ENCODE measurements around the gene EDIL3. TPM values are rescaled to one million over a fixed set of nuclear protein-coding genes. Genes with fewer than 3 reads are reported as not detected.

The EDIL3 gene
- total and polyA plus RNA-seq, 2 of the 13 experiments (the other 11 are each of a cell fraction or from before 2014, with no cell fraction given), result 0.01 TPM; not detected in 1

- H3K9ac ChIP-seq (ENCODE audit: insufficient read depth, low read depth, low read length), result no peak overlapping the region
- in situ Hi-C loops (cut with HindIII; ENCODE audit: extremely low pct_ligation_motif_present, low pct_unique_long_range_greater_than_20kb) (no loop called here), intact Hi-C loops (cut with micrococcal nuclease; ENCODE audit: unreplicated experiment) (no loop called here)
- no peak overlapping the region for H3K27ac ChIP-seq (ENCODE audit: extremely low read length, insufficient read depth, low read length)
- POLR2A ChIA-PET, result no interaction called here
- H3K9me3 ChIP-seq (ENCODE audit: low read length), result no peaks in the 10 kb centered on the region
- FAIRE-seq (no peak), ATAC-seq (no peak), DNase-seq (ENCODE audit: low spot score) (no peak)
- no peaks in the 10 kb centered on the region for H4K20me1 ChIP-seq (ENCODE audit: insufficient read depth, low read length)
- H3K4me1 ChIP-seq (ENCODE audit: insufficient read depth, low read length), result no peaks in the 10 kb centered on the region
- H3K79me2 ChIP-seq (ENCODE audit: insufficient read depth, low read length), result no peaks in the 10 kb centered on the region
- no peaks in the 10 kb centered on the region for H3K36me3 ChIP-seq (replicated peaks in 1 of 2; ENCODE audit: control insufficient read depth in 1 of 2, insufficient read depth in 2 of 2, low read length in 2 of 2)
- H3K27me3 ChIP-seq (ENCODE audit: control insufficient read depth in 1 of 2, insufficient read depth in 2 of 2, low read length in 2 of 2), result no peaks in the 10 kb centered on the region
- no peak overlapping the region for H2AFZ ChIP-seq (ENCODE audit: low read length)
- CTCF ChIA-PET (ENCODE audit: low intra/inter-chr PET ratio, low total read pairs), result no interaction called here
- BruUV-seq (replicated peaks), result no TSS peak
- H3K4me2 ChIP-seq (ENCODE audit: low read depth, low read length), result no peak overlapping the region
- no peak overlapping the region for H3K4me3 ChIP-seq (replicated peaks in 1 of 3; ENCODE audit: insufficient read depth in 1 of 3, low read depth in 2 of 3, low read length in 3 of 3)
- 4% methylated on average over 4 of the region's 4 CpGs for WGBS (ENCODE audit: low lambda C conversion rate)
- TF ChIP-seq MZF1 (CRISPR knock-in tag; IDR thresholded peaks at IDR 0.05; ENCODE audit: borderline replicate concordance) (no peak), AHDC1 (CRISPR knock-in tag; IDR thresholded peaks at IDR 0.05; ENCODE audit: borderline replicate concordance) (no peak), ZHX1 (CRISPR knock-in tag; IDR thresholded peaks at IDR 0.05; ENCODE audit: low read depth) (no peak), SOX5 (CRISPR knock-in tag; IDR thresholded peaks at IDR 0.05; ENCODE audit: borderline replicate concordance) (no peak), CREBL2 (CRISPR knock-in tag; IDR thresholded peaks at IDR 0.05; ENCODE audit: borderline replicate concordance) (no peak), ZNF510 (CRISPR knock-in tag; IDR thresholded peaks at IDR 0.05; ENCODE audit: low read depth) (no peak), ZNF333 (CRISPR knock-in tag; IDR thresholded peaks at IDR 0.05; ENCODE audit: borderline replicate concordance) (no peak), ZBTB4 (CRISPR knock-in tag; IDR thresholded peaks at IDR 0.05; ENCODE audit: borderline replicate concordance) (no peak), ARNTL (CRISPR knock-in tag; IDR thresholded peaks at IDR 0.05) (no peak), ZSCAN29 (CRISPR knock-in tag; conservative IDR thresholded peaks at IDR 0.05) (no peak), ASH2L (IDR thresholded peaks at IDR 0.05; ENCODE audit: insufficient read length, low read depth, low read length) (no peak)
Measured at GRCh38 chr5:84028093-84028492, 356.6 kb downstream of the EDIL3 start.

Measured in HepG2 (cell line).